Astrocyte (in vitro differentiated cells and primary cell): ENCODE measurements around the gene DNASE2B. TPM values are rescaled to one million over a fixed set of nuclear protein-coding genes. Genes with fewer than 3 reads are reported as not detected.

Experiments used
- DNase-seq: peaks from one replicate; pipeline ENCODE4 v3.0.0-alpha.2; 2010; ENCODE audit warnings: low read depth
- FAIRE-seq: peaks from 2 replicates; lab custom pipeline; 2011; peaks lifted over from hg19 to GRCh38; lab: Jason Lieb, UNC
- H2AFZ ChIP-seq: 2 replicates; pipeline ENCODE4 v1.6.0; 2012; ENCODE audit warnings: low read depth, low read length, inconsistent platforms
- H3K27ac ChIP-seq: 2 replicates; pipeline ENCODE4 v1.5.1; 2011; ENCODE audit warnings: low read depth, low read length, inconsistent platforms
- H3K27me3 ChIP-seq: 2 replicates; pipeline ENCODE4 v1.6.0; 2011; ENCODE audit warnings: low read length, inconsistent platforms; ENCODE audit not compliant: insufficient read depth
- H3K36me3 ChIP-seq: 2 replicates; pipeline ENCODE4 v1.5.1; 2011; ENCODE audit warnings: low read length, inconsistent platforms; ENCODE audit not compliant: insufficient read depth
- H3K4me1 ChIP-seq: 2 replicates; pipeline ENCODE4 v1.5.1; 2011; ENCODE audit warnings: low read length, inconsistent platforms; ENCODE audit not compliant: insufficient read depth
- H3K4me2 ChIP-seq: 2 replicates; pipeline ENCODE4 v1.6.0; 2012; ENCODE audit warnings: low read length, inconsistent platforms
- H3K4me3 ChIP-seq: 2 replicates; pipeline ENCODE4 v1.5.1; 2011; ENCODE audit warnings: low read depth, mild to moderate bottlenecking, low read length, inconsistent platforms; ENCODE audit not compliant: insufficient read depth
- H3K79me2 ChIP-seq: 2 replicates; pipeline ENCODE4 v1.6.0; 2012; ENCODE audit warnings: mild to moderate bottlenecking, low read length, inconsistent platforms; ENCODE audit not compliant: insufficient read depth
- H3K9ac ChIP-seq: 2 replicates; pipeline ENCODE4 v1.6.0; 2012; ENCODE audit warnings: mild to moderate bottlenecking, low read length, inconsistent platforms
- H3K9me3 ChIP-seq: 2 replicates; pipeline ENCODE4 v1.5.1; 2012; ENCODE audit warnings: low read depth, mild to moderate bottlenecking, low read length, inconsistent platforms; ENCODE audit not compliant: insufficient read depth
- H4K20me1 ChIP-seq: 2 replicates; pipeline ENCODE4 v1.6.0; 2012; ENCODE audit warnings: low read length, inconsistent platforms; ENCODE audit not compliant: insufficient read depth
- H3K27ac Mint-ChIP-seq: one replicate; pipeline ENCODE4 v1.8.0; 2021; ENCODE audit warnings: mild to moderate bottlenecking, mixed read lengths; ENCODE audit not compliant: unreplicated experiment
- H3K27me3 Mint-ChIP-seq: one replicate; pipeline ENCODE4 v1.8.0; 2021; ENCODE audit warnings: low read depth, mixed read lengths; ENCODE audit not compliant: unreplicated experiment
- H3K36me3 Mint-ChIP-seq: one replicate; pipeline ENCODE4 v1.8.0; 2021; ENCODE audit warnings: low read depth, mixed read lengths; ENCODE audit not compliant: unreplicated experiment
- H3K4me1 Mint-ChIP-seq: one replicate; pipeline ENCODE4 v1.8.0; 2021; ENCODE audit warnings: low read depth, mixed read lengths; ENCODE audit not compliant: unreplicated experiment
- H3K4me3 Mint-ChIP-seq: one replicate; pipeline ENCODE4 v1.8.0; 2021; ENCODE audit warnings: mild to moderate bottlenecking, moderate library complexity, mixed read lengths; ENCODE audit not compliant: unreplicated experiment
- H3K9me3 Mint-ChIP-seq: one replicate; pipeline ENCODE4 v1.8.0; 2021; ENCODE audit warnings: mild to moderate bottlenecking, mixed read lengths; ENCODE audit not compliant: unreplicated experiment
- EZH2 ChIP-seq: IDR thresholded peaks from 2 replicates; pipeline ENCODE4 v1.6.1; 2012; ENCODE audit warnings: mild to moderate bottlenecking, low read length, inconsistent platforms; ENCODE audit not compliant: insufficient read depth
- total RNA-seq: library from RNA; stranded (reverse); gene quantifications from 2 replicates; pipeline ENCODE4 v1.2.1, GENCODE V29; 2021
- TF ChIP-seq, protein P1 (sequence below): IDR thresholded peaks from 2 replicates; pipeline ENCODE4 v1.5.1; 2011; ENCODE audit warnings: low read depth, mild to moderate bottlenecking, inconsistent platforms, low read length, moderate library complexity; ENCODE audit not compliant: insufficient read depth

Gene DNASE2B
- total RNA-seq, 1 donor from 2014 or later, result not detected

DNA sequence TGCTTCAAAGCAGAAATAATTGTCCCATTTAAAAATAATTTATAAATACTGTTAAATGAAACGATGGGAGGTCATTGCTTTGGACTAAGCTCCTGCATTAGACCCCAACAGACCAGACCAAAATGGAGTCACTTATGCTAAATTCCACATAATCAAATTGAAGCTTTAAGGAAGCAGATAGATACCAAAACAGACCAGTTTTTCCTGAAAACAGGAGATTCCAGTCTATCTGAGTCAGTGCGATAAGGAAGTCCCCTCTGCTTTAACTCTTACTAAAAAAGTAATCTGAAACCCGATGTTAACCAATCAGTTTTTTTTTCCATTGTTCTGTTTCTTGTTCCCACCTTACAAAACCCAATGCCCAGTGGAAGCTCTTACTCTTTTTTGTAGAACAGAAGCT, 16.2 kb upstream of the DNASE2B start:
- Mint-ChIP-seq H3K27me3 (no peaks in the 10 kb centered on the region), H3K27ac (no peak overlapping the region), H3K4me3 (no peak overlapping the region), H3K4me1 (peaks cover 4% of the 10 kb centered on the region), H3K36me3 (no peaks in the 10 kb centered on the region), H3K9me3 (no peaks in the 10 kb centered on the region)
- Histone ChIP-seq H3K4me2 (peak overlapping the region; percentile 0), H3K9ac (no peak overlapping the region), H3K36me3 (no peaks in the 10 kb centered on the region), H3K9me3 (no peaks in the 10 kb centered on the region), H3K4me1 (peaks cover 34% of the 10 kb centered on the region), H3K79me2 (no peaks in the 10 kb centered on the region), H4K20me1 (no peaks in the 10 kb centered on the region), H3K27ac (no peak overlapping the region), H3K4me3 (no peak overlapping the region), H3K27me3 (no peaks in the 10 kb centered on the region), H2AFZ (no peak overlapping the region)
- TF ChIP-seq, protein P1, sequence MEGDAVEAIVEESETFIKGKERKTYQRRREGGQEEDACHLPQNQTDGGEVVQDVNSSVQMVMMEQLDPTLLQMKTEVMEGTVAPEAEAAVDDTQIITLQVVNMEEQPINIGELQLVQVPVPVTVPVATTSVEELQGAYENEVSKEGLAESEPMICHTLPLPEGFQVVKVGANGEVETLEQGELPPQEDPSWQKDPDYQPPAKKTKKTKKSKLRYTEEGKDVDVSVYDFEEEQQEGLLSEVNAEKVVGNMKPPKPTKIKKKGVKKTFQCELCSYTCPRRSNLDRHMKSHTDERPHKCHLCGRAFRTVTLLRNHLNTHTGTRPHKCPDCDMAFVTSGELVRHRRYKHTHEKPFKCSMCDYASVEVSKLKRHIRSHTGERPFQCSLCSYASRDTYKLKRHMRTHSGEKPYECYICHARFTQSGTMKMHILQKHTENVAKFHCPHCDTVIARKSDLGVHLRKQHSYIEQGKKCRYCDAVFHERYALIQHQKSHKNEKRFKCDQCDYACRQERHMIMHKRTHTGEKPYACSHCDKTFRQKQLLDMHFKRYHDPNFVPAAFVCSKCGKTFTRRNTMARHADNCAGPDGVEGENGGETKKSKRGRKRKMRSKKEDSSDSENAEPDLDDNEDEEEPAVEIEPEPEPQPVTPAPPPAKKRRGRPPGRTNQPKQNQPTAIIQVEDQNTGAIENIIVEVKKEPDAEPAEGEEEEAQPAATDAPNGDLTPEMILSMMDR, result no peak
- DNase-seq (no peak), FAIRE-seq (no peak)

DNA sequence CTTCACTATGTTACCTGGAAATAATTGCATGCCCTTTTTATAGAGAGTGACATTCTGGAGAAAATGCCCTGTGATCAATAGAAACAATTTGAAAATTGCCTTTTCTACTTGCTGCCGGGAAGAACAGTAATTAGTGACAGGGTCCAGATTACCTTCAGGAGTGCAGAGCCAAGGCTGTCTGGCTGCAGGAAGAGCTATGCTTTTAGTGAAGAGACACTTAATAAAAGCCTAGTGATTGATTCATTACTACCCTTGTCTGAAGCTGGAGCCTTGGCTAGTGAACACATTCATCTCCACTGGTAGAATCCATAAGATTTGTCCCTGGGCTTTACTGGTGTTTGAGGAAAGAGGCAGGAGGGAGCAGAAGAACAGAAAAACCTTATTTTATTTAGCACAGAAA, 12.9 kb upstream of the DNASE2B start:
- H3K4me3 Mint-ChIP-seq, result no peak overlapping the region
- no peaks in the 10 kb centered on the region for H3K27me3 ChIP-seq
- no peak overlapping the region for H3K9ac ChIP-seq
- H2AFZ ChIP-seq, result no peak overlapping the region
- H3K9me3 ChIP-seq, result no peaks in the 10 kb centered on the region
- H3K27ac Mint-ChIP-seq, result no peak overlapping the region
- H3K4me1 ChIP-seq, result peaks cover 11% of the 10 kb centered on the region
- H3K27me3 Mint-ChIP-seq, result no peaks in the 10 kb centered on the region
- peaks cover 4% of the 10 kb centered on the region for H3K4me1 Mint-ChIP-seq
- no peaks in the 10 kb centered on the region for H3K79me2 ChIP-seq
- H3K36me3 ChIP-seq, result no peaks in the 10 kb centered on the region
- no peak overlapping the region for H3K4me2 ChIP-seq
- FAIRE-seq, result no peak
- no peak overlapping the region for H3K27ac ChIP-seq
- DNase-seq, result no peak
- H4K20me1 ChIP-seq, result no peaks in the 10 kb centered on the region
- H3K4me3 ChIP-seq, result no peak overlapping the region
- no peaks in the 10 kb centered on the region for H3K9me3 Mint-ChIP-seq
- no peak for TF ChIP-seq EZH2
- TF ChIP-seq, protein P1, result no peak
- no peaks in the 10 kb centered on the region for H3K36me3 Mint-ChIP-seq

DNA sequence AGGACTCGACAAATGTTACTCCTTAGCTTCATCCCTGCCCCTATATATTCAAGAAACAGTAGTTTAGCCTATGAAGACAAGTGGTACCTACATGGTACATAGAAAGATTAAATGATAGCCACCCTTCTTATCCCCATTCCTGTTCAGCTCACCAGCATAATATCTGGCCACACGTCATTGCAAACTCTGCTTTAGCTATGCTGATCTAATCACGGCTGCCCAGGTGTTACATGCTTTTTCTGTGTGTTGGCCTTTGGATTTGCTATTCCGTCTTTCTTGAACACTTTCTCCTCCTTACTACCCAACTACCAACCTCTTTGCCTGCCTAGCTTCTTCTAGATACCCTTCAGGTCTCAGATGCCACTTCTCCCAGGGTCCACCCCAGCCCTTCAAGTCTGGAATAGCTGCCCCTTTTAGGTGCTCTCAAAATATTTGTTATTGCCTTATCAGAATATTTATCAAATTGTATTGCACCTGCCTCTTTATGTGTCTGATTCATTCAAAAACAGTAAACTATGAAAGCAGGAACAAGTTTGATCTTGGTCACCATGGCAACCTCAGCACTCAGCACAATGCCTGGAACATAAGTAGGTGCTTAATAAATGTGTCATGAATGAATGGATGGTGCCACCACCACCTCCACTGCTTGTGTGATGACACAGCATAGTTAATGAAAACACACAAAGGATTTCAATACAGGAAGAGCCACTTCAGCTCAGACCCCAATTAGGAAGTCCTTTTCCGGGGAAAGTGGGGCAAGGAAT, 11.4 kb upstream of the DNASE2B start:
- Mint-ChIP-seq H3K27me3 (no peaks in the 10 kb centered on the region), H3K9me3 (no peaks in the 10 kb centered on the region), H3K4me3 (no peak overlapping the region), H3K27ac (no peak overlapping the region), H3K36me3 (no peaks in the 10 kb centered on the region), H3K4me1 (peaks cover 4% of the 10 kb centered on the region)
- no peak overlapping the region for H3K4me2 ChIP-seq
- H3K4me1 ChIP-seq, result peaks cover 8% of the 10 kb centered on the region
- no peak overlapping the region for H3K4me3 ChIP-seq
- H3K27me3 ChIP-seq, result no peaks in the 10 kb centered on the region
- no peaks in the 10 kb centered on the region for H4K20me1 ChIP-seq
- no peak for TF ChIP-seq EZH2
- TF ChIP-seq, protein P1, result no peak
- no peaks in the 10 kb centered on the region for H3K79me2 ChIP-seq
- H3K36me3 ChIP-seq, result no peaks in the 10 kb centered on the region
- no peak overlapping the region for H3K9ac ChIP-seq
- H3K9me3 ChIP-seq, result no peaks in the 10 kb centered on the region
- no peak for DNase-seq
- FAIRE-seq, result no peak
- H3K27ac ChIP-seq, result no peak overlapping the region
- H2AFZ ChIP-seq, result no peak overlapping the region
